ENCODE results near the gene HRC. TPM values are rescaled to one million over a fixed set of nuclear protein-coding genes. Genes with fewer than 3 reads are reported as not detected.
"Not testable (repeated sequence)": the region's sequence is repeated elsewhere in the genome, so short reads cannot be mapped to it uniquely, and the experiment has no call there.

The HRC gene
- total RNA-seq, 1 donor from 2014 or later = 154 TPM

- DNase-seq = no peak
Observed at GRCh38 chr19:49135686-49136085, 19.5 kb downstream of the HRC start.

- DNase-seq = peak; percentile 93
Observed at GRCh38 chr19:49133621-49134454, 21.4 kb downstream of the HRC start.

GRCh38 chr19:49132974-49133609 lies 22.1 kb downstream of the HRC start:
- peak; percentile 74 for DNase-seq

DNA sequence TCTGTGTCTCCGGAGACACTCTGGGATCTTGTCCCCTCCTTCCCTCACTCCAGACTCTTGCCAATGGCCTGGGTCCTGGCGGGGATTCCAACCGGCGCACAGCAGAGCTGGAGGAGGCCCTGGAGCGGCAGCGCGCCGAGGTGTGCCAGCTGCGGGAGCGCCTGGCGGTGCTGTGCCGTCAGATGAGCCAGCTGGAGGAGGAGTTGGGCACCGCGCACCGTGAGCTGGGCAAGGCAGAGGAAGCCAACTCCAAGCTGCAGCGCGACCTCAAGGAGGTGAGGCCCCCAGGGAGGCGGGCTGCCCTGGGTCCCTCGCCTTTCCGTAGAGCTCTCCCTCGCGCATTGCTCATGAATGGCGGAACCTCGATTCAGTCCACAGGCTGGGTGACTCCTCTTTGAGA lies 24.9 kb downstream of the HRC start:
- no peak for DNase-seq

- no peak for DNase-seq
Observed at GRCh38 chr19:49129238-49129583, 26.0 kb downstream of the HRC start.

- DNase-seq = no peak
Observed at GRCh38 chr19:49128545-49129237, 26.5 kb downstream of the HRC start.

DNA sequence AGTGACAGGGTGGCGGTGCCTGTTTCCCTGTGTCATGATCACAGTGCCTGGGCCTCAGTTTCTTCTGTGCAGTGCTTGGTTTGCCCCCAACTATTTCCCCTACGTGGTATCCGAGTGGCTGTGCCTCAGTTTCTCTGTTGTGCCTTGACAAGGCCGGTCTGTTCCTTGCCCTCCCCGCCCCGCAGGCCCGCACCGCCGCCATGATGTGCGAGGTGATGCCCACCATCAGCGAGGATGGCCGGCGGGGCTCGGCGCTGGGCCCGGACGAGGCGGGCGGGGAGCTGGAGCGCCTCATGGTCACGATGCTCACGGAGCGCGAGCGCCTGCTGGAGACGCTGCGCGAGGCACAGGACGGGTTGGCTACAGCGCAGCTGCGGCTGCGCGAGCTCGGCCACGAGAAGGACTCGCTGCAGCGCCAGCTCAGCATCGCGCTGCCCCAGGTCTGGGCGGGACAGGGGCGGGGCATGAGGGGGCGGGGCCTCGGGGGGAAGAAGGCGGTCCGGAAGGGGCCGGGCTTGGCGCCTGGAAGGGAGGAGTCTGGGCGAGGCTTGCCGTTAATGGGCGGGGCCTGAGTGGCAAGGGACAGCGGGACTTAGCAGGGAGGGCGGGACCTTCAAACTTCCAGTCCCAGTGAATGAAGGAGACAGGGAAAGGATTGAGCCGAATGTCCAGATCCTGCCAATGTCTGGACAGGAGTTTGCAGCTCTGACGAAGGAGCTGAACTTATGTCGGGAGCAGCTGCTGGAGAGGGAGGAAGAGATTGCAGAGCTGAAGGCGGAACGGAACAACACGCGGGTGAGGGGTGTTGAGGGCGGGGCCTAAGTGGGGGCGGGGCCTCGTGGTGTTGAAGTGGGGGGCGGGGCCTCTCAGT lies 27.3 kb downstream of the HRC start:
- peak; percentile 99 for DNase-seq

GRCh38 chr19:49127225-49127624 lies 28.0 kb downstream of the HRC start:
- not testable (repeated sequence) for DNase-seq

- no peak for DNase-seq
Observed at GRCh38 chr19:49126575-49126974, 28.6 kb downstream of the HRC start.

DNA sequence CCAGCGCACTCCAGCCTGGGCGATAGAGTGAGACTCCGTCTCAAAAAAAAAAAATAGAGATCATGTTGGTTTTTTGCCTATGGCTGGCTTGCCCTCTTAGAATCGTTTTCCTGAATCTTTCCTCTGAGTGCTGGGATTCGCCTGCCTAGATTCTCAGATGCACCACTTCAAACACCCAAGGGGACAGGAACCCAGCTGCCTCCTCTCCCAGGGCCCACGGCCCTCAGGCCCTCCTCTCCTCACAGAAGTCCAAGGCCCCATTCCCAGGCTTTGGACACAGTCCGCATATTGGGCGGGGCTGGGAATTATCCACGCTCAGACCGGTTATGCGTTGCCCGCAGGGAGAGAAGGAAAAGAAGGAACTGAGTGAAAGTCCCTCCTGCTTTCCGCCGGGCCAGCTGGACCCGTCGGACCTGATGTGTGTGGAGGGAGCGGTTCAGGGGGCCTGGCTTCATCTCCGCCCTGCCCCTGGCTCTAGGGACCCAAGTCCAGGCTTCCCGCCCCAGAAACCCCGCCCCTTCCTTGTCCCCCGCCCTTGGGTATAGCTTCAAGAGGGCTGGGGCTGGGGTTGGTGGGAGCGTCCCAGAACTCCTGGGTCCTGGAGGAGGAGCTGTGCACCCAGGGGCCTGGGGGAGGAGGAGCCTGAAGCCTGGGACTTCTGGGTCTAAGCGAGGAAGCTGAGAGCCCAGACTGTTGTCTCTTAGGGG lies 30.0 kb downstream of the HRC start:
- DNase-seq = peak; percentile 43

DNA sequence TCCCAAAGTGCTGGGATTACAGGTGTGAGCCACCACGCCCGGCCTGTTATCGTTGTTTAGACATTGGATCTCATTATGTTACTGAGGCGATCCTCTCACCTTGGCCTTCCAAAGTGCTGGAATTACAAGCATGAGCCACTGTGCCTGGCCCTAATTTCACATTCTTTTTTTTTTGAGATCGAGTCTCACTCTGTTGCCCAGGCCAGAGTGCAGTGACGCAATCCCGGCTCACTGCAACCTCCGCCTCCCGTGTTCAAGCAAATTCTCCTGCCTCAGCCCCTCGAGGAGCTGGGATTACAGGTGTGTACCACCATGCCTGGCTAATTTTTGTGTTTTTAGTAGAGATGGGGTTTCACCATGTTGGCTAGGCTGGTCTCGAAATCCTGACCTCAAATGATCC lies 31.9 kb downstream of the HRC start:
- not testable (repeated sequence) for DNase-seq

DNA sequence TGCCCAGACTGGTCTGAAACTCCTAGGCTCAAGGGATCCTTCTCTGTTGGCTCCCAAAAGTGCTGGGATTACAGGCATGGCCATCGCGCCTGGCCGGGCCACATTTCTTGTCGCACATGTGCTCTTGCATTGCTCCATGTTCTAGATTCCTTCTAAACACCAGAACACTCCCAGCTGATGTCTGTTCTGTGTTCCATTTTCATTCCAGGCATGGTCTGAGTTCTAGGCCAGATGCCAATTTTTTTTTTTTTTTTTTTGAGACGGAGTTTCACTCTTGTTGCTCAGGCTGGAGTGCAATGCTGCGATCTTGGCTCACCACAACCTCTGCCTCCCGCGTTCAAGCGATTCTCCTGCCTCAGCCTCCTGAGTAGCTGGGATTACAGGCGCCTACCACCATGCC lies 33.4 kb downstream of the HRC start:
- DNase-seq = not testable (repeated sequence)

- no peak for DNase-seq
Observed at GRCh38 chr19:49120868-49121267, 34.3 kb downstream of the HRC start.

- no peak for DNase-seq
Observed at GRCh38 chr19:49120325-49120683, 34.9 kb downstream of the HRC start.

DNA sequence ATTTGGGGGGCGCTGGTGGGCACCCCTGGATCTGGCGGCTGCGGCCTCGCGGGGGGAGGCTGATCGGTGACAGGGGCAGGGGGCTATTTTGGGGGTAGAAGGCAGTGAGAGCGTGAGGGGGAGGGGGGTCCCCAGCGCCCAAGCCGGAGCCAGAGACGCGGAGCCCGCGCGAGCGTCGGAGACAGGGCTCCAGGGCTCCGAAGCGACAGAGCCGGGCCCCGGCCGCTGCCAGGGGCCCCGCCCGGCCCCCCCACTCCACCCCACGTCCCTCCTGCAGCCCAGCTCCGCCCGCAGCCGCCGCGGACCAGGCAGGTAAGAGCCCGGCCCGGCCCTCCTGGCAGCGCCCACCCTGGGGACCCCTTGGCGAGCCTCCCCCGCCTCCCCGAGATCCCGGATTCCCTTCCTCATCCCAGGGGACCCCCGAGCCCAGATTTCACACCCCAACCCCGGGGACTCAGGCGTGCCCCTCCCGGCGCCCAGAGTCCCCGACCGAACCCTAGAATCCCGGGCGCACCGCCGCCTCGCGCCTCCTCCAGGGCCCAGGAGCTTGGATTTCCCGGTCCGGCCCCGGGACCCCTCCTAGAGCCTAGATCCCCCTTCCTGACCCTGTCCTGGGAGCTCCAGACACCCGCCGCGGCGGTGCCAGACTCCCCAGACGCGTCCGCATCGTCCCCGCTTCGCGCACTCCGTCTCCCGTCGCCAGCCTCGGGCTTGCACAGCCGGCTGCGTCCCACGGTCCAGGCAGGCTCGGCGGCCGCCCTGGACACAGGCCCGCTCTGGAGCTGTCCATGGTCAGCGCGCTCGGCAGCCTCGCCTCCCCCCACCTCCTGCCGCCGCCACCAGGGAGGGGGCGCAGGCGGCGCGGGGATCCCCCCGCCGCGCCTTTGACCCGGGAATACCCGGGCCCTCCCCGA lies 35.5 kb downstream of the HRC start, which contains the start of gene PPFIA3:
TSS of gene PPFIA3 (plus strand) at position 134 of the 914 bp plus-strand sequence. CDS start 8,330 bp downstream, outside the sequence.
- DNase-seq = peak; percentile 71

DNA sequence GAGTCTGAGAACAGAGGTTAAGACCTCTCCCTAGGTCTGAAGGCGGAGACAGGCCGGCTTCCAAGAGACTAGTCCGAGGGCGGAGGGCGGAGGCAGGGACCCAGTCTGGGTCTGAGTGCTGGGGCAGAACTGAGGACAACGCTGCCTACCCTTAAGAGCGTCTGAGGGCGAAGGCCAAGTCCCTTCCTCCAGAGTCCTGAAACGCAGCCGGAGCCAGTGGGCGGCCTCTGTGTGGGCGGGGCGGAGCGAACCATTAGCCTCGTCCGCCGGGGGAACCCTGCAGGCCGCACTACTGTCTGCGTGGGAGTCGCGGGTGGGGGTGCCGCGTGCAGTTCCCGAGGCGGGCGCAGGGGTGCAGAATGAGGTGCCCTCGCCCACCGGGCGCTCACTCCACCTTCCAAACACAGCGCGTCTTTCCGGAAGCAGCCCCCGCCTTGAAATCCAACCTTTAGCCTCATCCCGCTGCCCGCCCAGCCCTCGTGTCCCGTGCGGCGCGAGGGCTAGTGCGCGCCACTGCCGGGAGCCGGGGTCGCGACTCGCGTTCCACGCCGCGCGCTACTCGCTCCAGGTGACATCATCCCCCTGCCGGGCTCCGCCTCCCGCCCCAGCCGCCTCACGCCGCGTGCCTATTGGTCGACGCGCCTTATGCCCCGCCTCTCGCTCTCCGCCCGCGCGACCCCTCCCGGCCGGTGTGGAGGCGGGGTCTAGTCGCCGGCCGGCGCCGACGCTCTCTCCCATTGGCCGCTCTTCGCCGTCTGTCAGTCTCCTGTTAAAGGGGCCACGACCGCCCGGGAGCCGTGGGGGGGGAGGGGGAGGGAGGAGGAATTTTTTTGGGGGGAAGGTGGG lies 36.4 kb downstream of the HRC start, which contains the start of gene C19orf73:
TSS of gene C19orf73 (minus strand) at position 579 of the 846 bp plus-strand sequence. CDS start at position 458, 121 bp downstream.
- DNase-seq = peak; percentile 98

DNA sequence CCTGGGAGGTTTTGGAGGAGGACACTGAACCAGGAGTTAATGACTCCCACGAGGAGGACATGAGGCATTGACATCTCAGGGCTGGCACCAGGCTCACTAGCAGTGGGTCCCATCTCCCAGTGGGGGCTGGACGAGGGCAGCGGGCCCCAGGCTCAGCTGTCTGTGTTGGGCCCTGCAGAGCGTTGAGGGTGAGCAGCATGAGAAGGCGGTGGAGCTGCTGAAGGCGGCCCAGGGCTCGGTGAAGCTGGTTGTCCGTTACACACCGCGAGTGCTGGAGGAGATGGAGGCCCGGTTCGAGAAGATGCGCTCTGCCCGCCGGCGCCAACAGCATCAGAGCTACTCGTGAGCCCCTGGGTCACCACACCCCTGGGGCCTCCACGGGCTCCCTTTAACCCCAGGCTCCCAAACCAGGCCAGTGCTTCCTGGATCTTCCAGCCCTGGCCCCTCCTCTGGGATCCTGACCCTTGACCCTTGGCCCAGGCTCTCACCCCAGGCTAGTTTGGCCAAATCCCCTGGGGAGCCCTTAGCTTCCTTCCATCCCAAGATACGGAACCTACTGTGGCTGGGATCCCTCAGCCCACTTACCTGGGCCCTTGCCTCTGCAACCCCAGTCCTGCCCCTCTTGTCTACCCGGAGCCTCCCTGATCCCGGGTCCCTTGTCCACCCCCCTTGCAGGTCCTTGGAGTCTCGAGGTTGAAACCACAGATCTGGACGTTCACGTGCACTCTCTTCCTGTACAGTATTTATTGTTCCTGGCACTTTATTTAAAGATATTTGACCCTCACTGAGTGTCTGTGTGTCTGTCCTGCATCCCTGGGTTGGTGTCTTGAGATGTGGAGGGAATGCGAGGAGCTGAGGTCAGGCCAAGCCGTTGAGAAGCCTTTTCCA lies 37.3 kb downstream of the HRC start:
- DNase-seq = no peak

DNA sequence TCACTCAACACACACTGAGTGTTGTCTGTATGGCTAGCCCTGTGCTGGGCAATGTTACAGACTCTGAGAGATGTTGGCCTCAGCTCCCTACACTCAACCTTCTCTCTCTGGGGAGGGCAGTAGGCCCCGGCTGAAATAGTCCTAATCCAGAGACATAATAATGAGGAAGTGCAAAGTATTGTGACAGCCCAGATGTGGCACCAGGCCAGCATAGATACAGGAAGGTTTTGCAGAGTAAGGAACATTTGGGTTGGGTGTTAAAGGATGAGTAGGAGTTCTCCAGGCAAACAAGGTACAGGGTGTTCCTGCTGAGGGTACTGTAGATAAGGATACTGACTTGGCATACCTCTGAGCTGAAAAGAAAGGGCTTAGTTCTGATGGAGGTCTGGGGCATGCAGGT lies 38.7 kb downstream of the HRC start:
- DNase-seq = no peak
